ENCODE results near the gene PPEF2.

DNA sequence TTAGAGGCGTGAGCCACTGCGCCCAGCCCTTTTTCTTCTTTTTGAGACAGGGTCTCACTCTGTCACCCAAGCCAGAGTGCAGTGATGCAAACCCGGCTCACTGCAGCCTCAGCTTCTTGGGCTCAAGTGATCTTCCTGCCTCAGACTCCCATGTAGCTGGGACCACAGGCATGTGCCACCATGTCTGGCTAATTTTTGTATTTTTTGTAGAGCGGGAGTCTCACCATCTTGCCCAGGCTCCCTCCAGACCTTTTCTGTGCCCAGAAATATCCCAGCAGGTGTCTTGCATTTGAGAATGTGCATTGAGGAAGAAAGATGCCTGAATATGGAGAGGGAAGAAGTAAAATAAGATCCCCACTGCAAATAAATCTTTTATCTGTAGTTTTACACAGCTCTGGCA is 58.7 kb downstream of the PPEF2 start:
- TF ChIP-seq ZFP3 (CRISPR knock-in tag; IDR thresholded peaks at IDR 0.05) (no peak), ZC3H10 (CRISPR knock-in tag; IDR thresholded peaks at IDR 0.05) (no peak), ZFP30 (CRISPR knock-in tag; IDR thresholded peaks at IDR 0.05) (no peak), POU6F1 (CRISPR knock-in tag; IDR thresholded peaks at IDR 0.05; ENCODE audit: borderline replicate concordance, low read depth) (no peak), CREB5 (CRISPR knock-in tag; IDR thresholded peaks at IDR 0.05; ENCODE audit: low read depth) (no peak), ESRRG (CRISPR knock-in tag; IDR thresholded peaks at IDR 0.05) (no peak), RARB (CRISPR knock-in tag; IDR thresholded peaks at IDR 0.05) (no peak), TOX (CRISPR knock-in tag; IDR thresholded peaks at IDR 0.05; ENCODE audit: borderline replicate concordance) (no peak), OSR1 (CRISPR knock-in tag; IDR thresholded peaks at IDR 0.05) (no peak), ARNTL (CRISPR knock-in tag; IDR thresholded peaks at IDR 0.05; ENCODE audit: borderline replicate concordance, low read depth) (no peak)
- TF ChIP-seq, protein P1, sequence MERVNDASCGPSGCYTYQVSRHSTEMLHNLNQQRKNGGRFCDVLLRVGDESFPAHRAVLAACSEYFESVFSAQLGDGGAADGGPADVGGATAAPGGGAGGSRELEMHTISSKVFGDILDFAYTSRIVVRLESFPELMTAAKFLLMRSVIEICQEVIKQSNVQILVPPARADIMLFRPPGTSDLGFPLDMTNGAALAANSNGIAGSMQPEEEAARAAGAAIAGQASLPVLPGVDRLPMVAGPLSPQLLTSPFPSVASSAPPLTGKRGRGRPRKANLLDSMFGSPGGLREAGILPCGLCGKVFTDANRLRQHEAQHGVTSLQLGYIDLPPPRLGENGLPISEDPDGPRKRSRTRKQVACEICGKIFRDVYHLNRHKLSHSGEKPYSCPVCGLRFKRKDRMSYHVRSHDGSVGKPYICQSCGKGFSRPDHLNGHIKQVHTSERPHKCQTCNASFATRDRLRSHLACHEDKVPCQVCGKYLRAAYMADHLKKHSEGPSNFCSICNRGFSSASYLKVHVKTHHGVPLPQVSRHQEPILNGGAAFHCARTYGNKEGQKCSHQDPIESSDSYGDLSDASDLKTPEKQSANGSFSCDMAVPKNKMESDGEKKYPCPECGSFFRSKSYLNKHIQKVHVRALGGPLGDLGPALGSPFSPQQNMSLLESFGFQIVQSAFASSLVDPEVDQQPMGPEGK (CRISPR knock-in tag; IDR thresholded peaks at IDR 0.05; ENCODE audit: borderline replicate concordance), result no peak
- TF ChIP-seq, protein P2, sequence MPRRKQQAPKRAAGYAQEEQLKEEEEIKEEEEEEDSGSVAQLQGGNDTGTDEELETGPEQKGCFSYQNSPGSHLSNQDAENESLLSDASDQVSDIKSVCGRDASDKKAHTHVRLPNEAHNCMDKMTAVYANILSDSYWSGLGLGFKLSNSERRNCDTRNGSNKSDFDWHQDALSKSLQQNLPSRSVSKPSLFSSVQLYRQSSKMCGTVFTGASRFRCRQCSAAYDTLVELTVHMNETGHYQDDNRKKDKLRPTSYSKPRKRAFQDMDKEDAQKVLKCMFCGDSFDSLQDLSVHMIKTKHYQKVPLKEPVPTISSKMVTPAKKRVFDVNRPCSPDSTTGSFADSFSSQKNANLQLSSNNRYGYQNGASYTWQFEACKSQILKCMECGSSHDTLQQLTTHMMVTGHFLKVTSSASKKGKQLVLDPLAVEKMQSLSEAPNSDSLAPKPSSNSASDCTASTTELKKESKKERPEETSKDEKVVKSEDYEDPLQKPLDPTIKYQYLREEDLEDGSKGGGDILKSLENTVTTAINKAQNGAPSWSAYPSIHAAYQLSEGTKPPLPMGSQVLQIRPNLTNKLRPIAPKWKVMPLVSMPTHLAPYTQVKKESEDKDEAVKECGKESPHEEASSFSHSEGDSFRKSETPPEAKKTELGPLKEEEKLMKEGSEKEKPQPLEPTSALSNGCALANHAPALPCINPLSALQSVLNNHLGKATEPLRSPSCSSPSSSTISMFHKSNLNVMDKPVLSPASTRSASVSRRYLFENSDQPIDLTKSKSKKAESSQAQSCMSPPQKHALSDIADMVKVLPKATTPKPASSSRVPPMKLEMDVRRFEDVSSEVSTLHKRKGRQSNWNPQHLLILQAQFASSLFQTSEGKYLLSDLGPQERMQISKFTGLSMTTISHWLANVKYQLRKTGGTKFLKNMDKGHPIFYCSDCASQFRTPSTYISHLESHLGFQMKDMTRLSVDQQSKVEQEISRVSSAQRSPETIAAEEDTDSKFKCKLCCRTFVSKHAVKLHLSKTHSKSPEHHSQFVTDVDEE (CRISPR knock-in tag; IDR thresholded peaks at IDR 0.05), result no peak

Data from SK-N-SH treated with all-trans-retinoic acid at 6 μM for 48 hours (cell line).